Hematopoietic multipotent progenitor cell treated with erythropoietin and hydrocortisone succinate and interleukin-3 and kit ligand, for 4 days (in vitro differentiated cells): ENCODE measurements around the gene RARS1.

Experiments
- DNase-seq: peaks from one replicate; pipeline ENCODE4 v3.0.0-alpha.2; 2015

The RARS1 gene

GRCh38 chr5:168563959-168564358, 77.7 kb downstream of the RARS1 start:
- DNase-seq, result no peak

GRCh38 chr5:168568738-168569137, 82.5 kb downstream of the RARS1 start:
- no peak for DNase-seq
